22Rv1 (cell line): ENCODE results near the gene KLK1.

Experiments
- CTCF ChIP-seq: fragments of 450-650 bp; IDR thresholded peaks from 2 replicates; pipeline ENCODE4 v1.5.1; 2017; ENCODE audit warnings: mild to moderate bottlenecking
- ZFX ChIP-seq: fragments of 450-650 bp; IDR thresholded peaks from 2 replicates; pipeline ENCODE4 v1.6.1; 2017; ENCODE audit warnings: antibody characterized with exemption, borderline replicate concordance

GRCh38 chr19:50843701-50844221, 20.2 kb upstream of the KLK1 start:
- TF ChIP-seq CTCF = no peak
- no peak for TF ChIP-seq ZFX
